Naive thymus-derived CD4-positive, alpha-beta T cell (primary cell): ENCODE measurements around the gene SLIT1. TPM values are rescaled to one million over a fixed set of nuclear protein-coding genes. Genes with fewer than 3 reads are reported as not detected.
A peak's percentile ranks its signal among the peaks of the same experiment; 100 is the strongest.

Experiments
- ATAC-seq: fragments of 150-1000 bp; cut with Tn5 transposase; 2 replicates; pipeline ENCODE4 v1.10.0; 2021; ENCODE audit warnings: mild to moderate bottlenecking, moderate library complexity
- CTCF ChIA-PET: fragments of 350-600 bp; sonication (Branson Sonifier 250); formaldehyde crosslinking; loops from one replicate; lab custom pipeline; 2021; ENCODE audit warnings: antibody characterized with exemption; lab: Charles Lee
- POLR2A ChIA-PET: fragments of 350-600 bp; sonication (Branson Sonifier 250); formaldehyde crosslinking; loops from one replicate; lab custom pipeline; 2021; ENCODE audit warnings: antibody characterized with exemption, inconsistent platforms; lab: Charles Lee
- DNase-seq, 9 donors: peaks; one replicate each; pipeline versions ENCODE4 v3.0.0 to v3.0.0-alpha.2; 2020 to 2022; ENCODE audit warnings: mixed read lengths in 1 of 9
- H3K27ac ChIP-seq: one replicate; pipeline ENCODE4 v1.7.0; 2013; ENCODE audit warnings: mild to moderate bottlenecking, low read depth, low read length, moderate library complexity
- H3K27me3 ChIP-seq, 2 donors: one replicate each; pipeline ENCODE4 v1.7.0; 2013; ENCODE audit warnings: low read length in 2 of 2, mild to moderate bottlenecking in 2 of 2, moderate library complexity in 2 of 2; ENCODE audit not compliant: control insufficient read depth in 2 of 2, insufficient read depth in 2 of 2
- H3K36me3 ChIP-seq, 3 experiments: 1 replicate in 2 of 3; 2 replicates in 1 of 3; pipeline ENCODE4 v1.7.0; 2013; ENCODE audit warnings: low read length in 3 of 3, mild to moderate bottlenecking in 3 of 3, moderate library complexity in 1 of 3; ENCODE audit not compliant: insufficient read depth in 3 of 3, control insufficient read depth in 2 of 3
- H3K4me1 ChIP-seq, 2 donors: one replicate each; pipeline ENCODE4 v1.7.0; 2013; ENCODE audit warnings: low read length in 2 of 2, mild to moderate bottlenecking in 2 of 2, moderate library complexity in 1 of 2; ENCODE audit not compliant: control insufficient read depth in 2 of 2, insufficient read depth in 2 of 2
- H3K4me3 ChIP-seq: 2 replicates; pipeline ENCODE4 v1.7.0; 2013; ENCODE audit warnings: mild to moderate bottlenecking, low read length
- H3K9me3 ChIP-seq, 3 experiments: 1 replicate in 2 of 3; 2 replicates in 1 of 3; pipeline ENCODE4 v1.7.0; 2013; ENCODE audit warnings: low read length in 3 of 3; ENCODE audit not compliant: control insufficient read depth in 2 of 3
- H3K27ac Mint-ChIP-seq, 9 donors: one replicate each; pipeline ENCODE4 v1.8.0; 2020 to 2022; ENCODE audit warnings: mixed read lengths in 9 of 9, mild to moderate bottlenecking in 8 of 9, moderate library complexity in 5 of 9, inconsistent platforms in 2 of 9
- H3K27me3 Mint-ChIP-seq, 5 donors: one replicate each; pipeline ENCODE4 v1.8.0; 2021 to 2022; ENCODE audit warnings: mixed read lengths in 5 of 5, mild to moderate bottlenecking in 1 of 5
- H3K36me3 Mint-ChIP-seq, 5 donors: one replicate each; pipeline ENCODE4 v1.8.0; 2020 to 2022; ENCODE audit warnings: mixed read lengths in 5 of 5, mild to moderate bottlenecking in 3 of 5, inconsistent platforms in 1 of 5
- H3K4me1 Mint-ChIP-seq, 7 donors: one replicate each; pipeline ENCODE4 v1.8.0; 2020 to 2022; ENCODE audit warnings: mixed read lengths in 7 of 7, mild to moderate bottlenecking in 3 of 7, inconsistent platforms in 1 of 7
- H3K4me3 Mint-ChIP-seq, 10 donors: one replicate each; pipeline ENCODE4 v1.8.0; 2020 to 2022; ENCODE audit warnings: mild to moderate bottlenecking in 10 of 10, mixed read lengths in 10 of 10, moderate library complexity in 6 of 10, inconsistent platforms in 2 of 10
- H3K9me3 Mint-ChIP-seq, 11 donors: one replicate each; pipeline ENCODE4 v1.8.0; 2020 to 2022; ENCODE audit warnings: mixed read lengths in 11 of 11, mild to moderate bottlenecking in 4 of 11, inconsistent platforms in 1 of 11, moderate library complexity in 1 of 11
- intact Hi-C, 2 donors: fragments of 100-400 bp; cut with micrococcal nuclease; formaldehyde crosslinking; loops; one replicate each; pipeline ENCODE4 v1.15.1; 2023
- polyA plus RNA-seq, 2 donors: library from polyadenylated mRNA; unstranded; fragments of 300-500 nt; fragmentation: Illumina TruSeq; gene quantifications; one replicate each; pipeline ENCODE4 v1.2.3, GENCODE V29; 2021
- total RNA-seq, 6 experiments: library from RNA in 5 of 6; stranded (reverse) in 5 of 6; gene quantifications; 1 replicate in 5 of 6; 2 replicates in 1 of 6; pipeline ENCODE4 v1.2.3 and lab custom pipeline; 2021 to 2026

SLIT1 gene
- total and polyA plus RNA-seq, 7 experiments from 2014 or later = 0.19 to 0.88 (median 0.44) TPM; not detected in 2

DNA sequence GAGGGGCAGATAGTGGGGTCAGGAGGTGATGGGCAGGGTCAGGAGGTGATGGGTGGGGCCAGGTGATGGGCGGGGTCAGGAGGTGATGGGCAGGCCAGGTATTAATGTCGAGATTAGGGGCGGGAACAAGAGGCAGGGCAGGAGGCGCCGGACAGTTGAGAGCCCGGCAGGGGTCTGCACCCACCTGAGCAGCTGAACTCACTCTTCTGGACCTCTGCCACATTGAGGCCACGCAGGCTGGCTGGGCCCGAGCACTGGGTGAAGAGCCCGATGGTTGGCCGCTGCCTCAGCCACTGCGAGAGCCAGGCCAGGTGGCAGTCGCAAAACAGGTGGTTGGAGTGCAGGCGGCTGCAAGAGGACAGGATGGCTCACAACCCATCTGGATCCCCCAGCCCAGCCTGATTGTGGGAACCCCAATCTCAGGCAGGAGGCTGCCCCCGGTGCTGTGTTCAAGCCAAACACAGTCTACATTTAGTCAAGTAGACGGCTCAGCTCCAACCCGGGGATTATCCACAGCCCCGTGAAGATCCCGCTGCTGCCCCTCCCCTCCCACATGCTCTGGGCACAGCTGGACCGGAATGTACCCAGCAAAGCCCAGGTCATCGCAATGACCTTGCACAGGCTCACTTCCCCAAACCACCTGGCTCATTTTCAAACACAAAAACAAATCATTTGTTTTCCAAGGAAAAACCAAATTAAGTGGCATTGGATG lies 122.3 kb downstream of the SLIT1 start:
- Mint-ChIP-seq H3K36me3 (no peaks in the 10 kb centered on the region), H3K27ac (no peak overlapping the region), H3K4me3 (no peak overlapping the region), H3K9me3 (no peaks in the 10 kb centered on the region), H3K27me3 (peaks cover 0 to 4% (median under 1%) of the 10 kb centered on the region in 5 donors), H3K4me1 (no peaks in the 10 kb centered on the region)
- H3K4me1 ChIP-seq = no peaks in the 10 kb centered on the region
- POLR2A ChIA-PET = no interaction called here
- no peak for ATAC-seq
- no peak overlapping the region for H3K27ac ChIP-seq
- no peak overlapping the region for H3K4me3 ChIP-seq
- intact Hi-C loops = no loop called here
- H3K9me3 ChIP-seq = no peaks in the 10 kb centered on the region
- H3K27me3 ChIP-seq = no peaks in the 10 kb centered on the region
- no peaks in the 10 kb centered on the region for H3K36me3 ChIP-seq
- CTCF ChIA-PET = no interaction called here
- DNase-seq = no peak

- no peaks in the 10 kb centered on the region for H3K36me3 Mint-ChIP-seq
Observed at GRCh38 chr10:97062456-97062855, 123.3 kb downstream of the SLIT1 start.

GRCh38 chr10:97062046-97062445 lies 123.7 kb downstream of the SLIT1 start:
- ChIA-PET CTCF (no interaction called here), POLR2A (no interaction called here)
- no peaks in the 10 kb centered on the region for H3K36me3 Mint-ChIP-seq
- peak overlapping the region in 1 of 9 donors; percentile 9 for H3K27ac Mint-ChIP-seq
- no peaks in the 10 kb centered on the region for H3K9me3 Mint-ChIP-seq
- no peaks in the 10 kb centered on the region for H3K4me1 Mint-ChIP-seq
- no peak overlapping the region for H3K4me3 Mint-ChIP-seq
- intact Hi-C loops = no loop called here
- DNase-seq (no peak), ATAC-seq (no peak)
- Histone ChIP-seq H3K9me3 (no peaks in the 10 kb centered on the region), H3K4me3 (no peak overlapping the region), H3K27me3 (no peaks in the 10 kb centered on the region), H3K27ac (no peak overlapping the region), H3K4me1 (no peaks in the 10 kb centered on the region), H3K36me3 (no peaks in the 10 kb centered on the region)
- no peaks in the 10 kb centered on the region for H3K27me3 Mint-ChIP-seq

More at GRCh38 chr10:97062456-97062855, 123.3 kb downstream of the SLIT1 start:
- Histone ChIP-seq H3K36me3 (no peaks in the 10 kb centered on the region), H3K4me1 (no peaks in the 10 kb centered on the region), H3K4me3 (no peak overlapping the region), H3K27me3 (no peaks in the 10 kb centered on the region), H3K27ac (no peak overlapping the region), H3K9me3 (no peaks in the 10 kb centered on the region)
- Mint-ChIP-seq H3K4me1 (no peaks in the 10 kb centered on the region), H3K9me3 (no peaks in the 10 kb centered on the region), H3K27ac (peak overlapping the region in 1 of 9 donors; percentile 9), H3K4me3 (no peak overlapping the region), H3K27me3 (no peaks in the 10 kb centered on the region)
- DNase-seq (no peak), ATAC-seq (no peak)
- CTCF ChIA-PET = no interaction called here
- POLR2A ChIA-PET = no interaction called here
- intact Hi-C loops = no loop called here

- Histone ChIP-seq H3K27ac (no peak overlapping the region), H3K4me1 (no peaks in the 10 kb centered on the region), H3K36me3 (no peaks in the 10 kb centered on the region), H3K4me3 (no peak overlapping the region), H3K9me3 (no peaks in the 10 kb centered on the region), H3K27me3 (no peaks in the 10 kb centered on the region)
- no peaks in the 10 kb centered on the region for H3K36me3 Mint-ChIP-seq
- intact Hi-C loops = no loop called here
- ChIA-PET POLR2A (no interaction called here), CTCF (no interaction called here)
- no peaks in the 10 kb centered on the region for H3K27me3 Mint-ChIP-seq
- no peak overlapping the region for H3K4me3 Mint-ChIP-seq
- no peaks in the 10 kb centered on the region for H3K4me1 Mint-ChIP-seq
- no peak overlapping the region for H3K27ac Mint-ChIP-seq
- no peak for DNase-seq
- H3K9me3 Mint-ChIP-seq = no peaks in the 10 kb centered on the region
- ATAC-seq = no peak
Observed at GRCh38 chr10:97061423-97061822, 124.3 kb downstream of the SLIT1 start.

GRCh38 chr10:97060441-97061084 lies 125.2 kb downstream of the SLIT1 start:
- Histone ChIP-seq H3K36me3 (no peaks in the 10 kb centered on the region), H3K27me3 (no peaks in the 10 kb centered on the region), H3K27ac (no peak overlapping the region), H3K4me1 (no peaks in the 10 kb centered on the region), H3K9me3 (no peaks in the 10 kb centered on the region), H3K4me3 (no peak overlapping the region)
- no peaks in the 10 kb centered on the region for H3K27me3 Mint-ChIP-seq
- no peaks in the 10 kb centered on the region for H3K9me3 Mint-ChIP-seq
- no peak overlapping the region for H3K27ac Mint-ChIP-seq
- ChIA-PET POLR2A (no interaction called here), CTCF (no interaction called here)
- no peaks in the 10 kb centered on the region for H3K36me3 Mint-ChIP-seq
- no peak overlapping the region for H3K4me3 Mint-ChIP-seq
- intact Hi-C loops = no loop called here
- H3K4me1 Mint-ChIP-seq = no peaks in the 10 kb centered on the region
- no peak for DNase-seq
- no peak for ATAC-seq

DNA sequence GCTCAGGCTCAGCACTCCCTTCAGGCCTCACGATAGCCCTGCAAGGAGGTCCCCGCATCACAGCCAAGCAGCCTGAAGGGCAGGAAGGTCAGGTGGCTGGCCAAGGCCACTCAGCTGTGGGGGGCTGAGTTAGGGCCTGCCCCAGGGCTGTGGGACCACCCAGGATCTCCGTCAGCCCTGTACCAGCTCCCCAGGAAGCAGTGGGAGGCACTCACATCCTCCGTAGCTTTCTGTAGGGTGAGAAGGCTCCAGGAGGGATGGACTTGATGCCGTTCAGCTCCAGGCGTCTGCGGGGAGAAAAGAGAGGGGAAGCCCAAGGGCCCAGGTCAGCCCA lies 125.9 kb downstream of the SLIT1 start:
- ATAC-seq (no peak), DNase-seq (no peak)
- Histone ChIP-seq H3K4me3 (no peak overlapping the region), H3K36me3 (no peaks in the 10 kb centered on the region), H3K4me1 (no peaks in the 10 kb centered on the region), H3K27me3 (no peaks in the 10 kb centered on the region), H3K9me3 (no peaks in the 10 kb centered on the region), H3K27ac (no peak overlapping the region)
- ChIA-PET POLR2A (no interaction called here), CTCF (interaction anchor here (0.6 kb wide), 1 partner anchor 26 kb away, joined by 3 read pairs; no protein-coding TSS in a partner anchor)
- H3K27ac Mint-ChIP-seq = no peak overlapping the region
- no peak overlapping the region for H3K4me3 Mint-ChIP-seq
- H3K27me3 Mint-ChIP-seq = no peaks in the 10 kb centered on the region
- H3K4me1 Mint-ChIP-seq = no peaks in the 10 kb centered on the region
- H3K9me3 Mint-ChIP-seq = no peaks in the 10 kb centered on the region
- intact Hi-C loops = no loop called here
- no peaks in the 10 kb centered on the region for H3K36me3 Mint-ChIP-seq
